HUDEP-2 (cell line): ENCODE results near the gene CPNE9.

Experiments used
- DNase-seq, 76 experiments: peaks; one replicate each; lab custom pipeline; 2025; ENCODE audit not compliant: unreplicated experiment in 76 of 76; lab: John Stamatoyannopoulos, UW

CPNE9 gene

DNA sequence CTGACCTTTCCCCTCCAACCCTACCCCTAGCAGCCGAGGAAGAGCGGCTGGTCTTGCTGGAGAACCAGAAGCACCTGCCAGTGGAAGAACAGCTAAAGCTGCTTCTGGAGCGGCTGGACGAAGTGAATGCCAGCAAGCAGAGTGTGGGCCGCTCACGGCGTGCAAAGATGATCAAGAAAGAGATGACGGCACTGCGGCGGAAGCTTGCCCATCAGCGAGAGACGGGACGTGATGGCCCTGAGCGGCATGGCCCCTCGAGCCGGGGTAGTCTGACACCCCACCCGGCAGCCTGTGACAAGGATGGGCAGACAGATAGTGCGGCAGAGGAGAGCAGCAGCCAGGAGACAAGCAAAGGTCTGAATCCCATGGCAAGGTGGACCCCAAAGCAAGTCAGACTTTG, 39.9 kb downstream of the CPNE9 start:
- no peak for DNase-seq

DNA sequence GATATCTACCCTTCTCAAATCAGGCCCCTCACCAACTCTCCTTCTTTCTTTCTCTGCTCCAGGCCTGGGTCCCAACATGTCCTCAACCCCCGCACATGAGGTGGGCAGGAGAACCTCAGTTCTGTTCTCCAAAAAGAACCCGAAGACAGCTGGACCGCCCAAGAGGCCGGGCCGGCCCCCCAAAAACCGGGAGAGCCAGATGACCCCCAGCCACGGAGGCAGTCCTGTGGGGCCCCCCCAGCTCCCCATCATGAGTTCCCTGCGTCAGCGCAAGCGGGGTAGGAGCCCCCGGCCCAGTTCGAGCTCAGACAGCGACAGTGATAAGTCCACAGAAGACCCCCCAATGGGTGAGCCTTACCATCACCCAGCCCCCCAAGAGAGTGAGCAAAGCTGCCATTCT, 40.5 kb downstream of the CPNE9 start:
- DNase-seq, result no peak

DNA sequence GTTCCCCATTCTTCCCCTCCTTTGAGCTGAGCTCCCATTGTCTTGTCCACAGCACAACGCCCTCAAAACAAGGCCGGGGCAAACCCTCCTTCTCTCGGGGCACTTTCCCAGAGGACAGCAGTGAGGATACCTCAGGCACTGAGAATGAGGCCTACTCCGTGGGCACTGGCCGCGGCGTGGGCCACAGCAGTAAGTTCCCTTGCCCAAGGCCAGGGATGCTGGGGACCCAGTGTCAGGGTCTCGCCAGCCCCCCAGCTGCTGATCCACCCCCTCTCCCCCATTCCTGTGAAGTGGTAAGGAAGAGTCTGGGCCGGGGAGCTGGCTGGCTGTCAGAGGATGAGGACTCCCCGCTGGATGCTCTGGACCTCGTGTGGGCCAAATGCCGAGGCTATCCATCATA, 41.9 kb downstream of the CPNE9 start:
- no peak for DNase-seq

DNA sequence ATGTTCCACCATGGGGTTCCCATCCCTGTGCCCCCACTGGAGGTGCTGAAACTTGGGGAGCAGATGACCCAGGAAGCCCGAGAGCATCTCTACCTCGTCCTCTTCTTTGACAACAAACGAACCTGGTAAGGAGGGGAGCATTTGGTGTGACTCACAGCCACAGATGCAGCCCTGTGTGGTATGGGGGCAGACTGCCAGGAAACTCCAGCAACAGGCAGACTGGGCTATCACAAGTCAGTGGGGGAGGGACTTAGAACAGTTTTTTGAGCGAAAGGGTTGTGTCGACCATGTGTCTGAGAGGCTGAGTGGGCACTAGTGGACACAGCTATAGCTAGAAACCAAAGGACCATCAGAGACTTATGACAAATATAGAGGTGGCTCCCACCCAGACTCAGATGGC, 42.7 kb downstream of the CPNE9 start:
- peak in 69 of 76 experiments; percentile 8 to 89 (median 59) for DNase-seq

DNA sequence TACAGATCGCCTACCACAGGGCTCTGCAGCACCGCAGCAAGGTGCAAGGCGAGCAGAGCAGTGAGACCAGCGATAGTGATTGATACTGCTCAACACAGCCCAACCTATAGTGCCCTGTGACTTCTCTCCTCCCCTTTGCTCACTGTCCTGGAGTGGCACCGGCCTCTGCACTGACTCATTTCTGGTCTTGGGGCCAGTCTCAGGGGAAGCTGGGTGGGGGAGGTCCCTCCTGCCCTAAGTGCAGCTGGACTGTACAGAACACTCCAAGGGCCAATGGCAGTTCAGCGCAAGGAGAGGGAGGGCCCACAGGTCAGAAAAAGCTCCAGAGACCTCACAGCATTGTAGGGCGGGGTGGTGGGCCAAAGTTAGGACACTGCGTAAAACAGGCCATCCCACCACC, 43.6 kb downstream of the CPNE9 start:
- peak in 20 of 76 experiments; percentile 2 to 68 (median 34) for DNase-seq

DNA sequence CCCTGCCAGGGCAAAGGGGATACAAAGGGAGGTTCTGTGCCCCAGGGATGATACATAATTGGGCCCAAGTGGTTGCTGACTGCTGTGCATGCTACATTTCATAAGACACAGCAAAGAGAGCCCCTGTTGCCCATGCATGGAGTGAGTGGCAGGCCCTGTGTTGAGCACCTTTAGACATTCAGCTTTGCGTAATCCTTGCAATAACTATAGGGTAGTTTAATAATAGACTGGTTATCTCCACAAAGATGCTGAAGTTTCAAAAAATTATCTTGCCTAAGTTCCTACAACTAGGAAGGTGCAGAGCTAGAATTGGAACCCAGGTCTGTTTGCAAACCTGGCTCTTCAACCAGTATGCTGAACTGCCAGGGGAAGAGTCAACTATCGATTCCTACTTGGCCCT, 44.4 kb downstream of the CPNE9 start:
- DNase-seq, result no peak

DNA sequence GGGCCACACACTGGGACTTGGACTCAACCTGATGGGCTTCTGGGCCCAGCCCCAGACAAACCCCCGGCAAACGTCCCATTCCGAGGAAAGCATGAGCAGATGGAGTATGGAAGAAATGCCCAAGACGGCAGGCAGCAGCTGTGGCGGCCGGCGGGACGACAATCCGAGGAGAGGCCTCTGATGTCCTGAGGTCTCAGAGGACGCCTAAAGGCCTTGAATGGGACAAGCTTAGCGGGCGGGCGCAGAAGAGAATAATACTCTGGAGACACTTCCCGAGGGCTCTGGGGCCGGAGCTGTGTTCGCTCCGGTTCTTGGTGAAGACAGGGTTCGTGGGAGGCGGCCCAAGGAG, 45.6 kb downstream of the CPNE9 start:
- DNase-seq, result peak in 1 of 76 experiments; percentile 43

DNA sequence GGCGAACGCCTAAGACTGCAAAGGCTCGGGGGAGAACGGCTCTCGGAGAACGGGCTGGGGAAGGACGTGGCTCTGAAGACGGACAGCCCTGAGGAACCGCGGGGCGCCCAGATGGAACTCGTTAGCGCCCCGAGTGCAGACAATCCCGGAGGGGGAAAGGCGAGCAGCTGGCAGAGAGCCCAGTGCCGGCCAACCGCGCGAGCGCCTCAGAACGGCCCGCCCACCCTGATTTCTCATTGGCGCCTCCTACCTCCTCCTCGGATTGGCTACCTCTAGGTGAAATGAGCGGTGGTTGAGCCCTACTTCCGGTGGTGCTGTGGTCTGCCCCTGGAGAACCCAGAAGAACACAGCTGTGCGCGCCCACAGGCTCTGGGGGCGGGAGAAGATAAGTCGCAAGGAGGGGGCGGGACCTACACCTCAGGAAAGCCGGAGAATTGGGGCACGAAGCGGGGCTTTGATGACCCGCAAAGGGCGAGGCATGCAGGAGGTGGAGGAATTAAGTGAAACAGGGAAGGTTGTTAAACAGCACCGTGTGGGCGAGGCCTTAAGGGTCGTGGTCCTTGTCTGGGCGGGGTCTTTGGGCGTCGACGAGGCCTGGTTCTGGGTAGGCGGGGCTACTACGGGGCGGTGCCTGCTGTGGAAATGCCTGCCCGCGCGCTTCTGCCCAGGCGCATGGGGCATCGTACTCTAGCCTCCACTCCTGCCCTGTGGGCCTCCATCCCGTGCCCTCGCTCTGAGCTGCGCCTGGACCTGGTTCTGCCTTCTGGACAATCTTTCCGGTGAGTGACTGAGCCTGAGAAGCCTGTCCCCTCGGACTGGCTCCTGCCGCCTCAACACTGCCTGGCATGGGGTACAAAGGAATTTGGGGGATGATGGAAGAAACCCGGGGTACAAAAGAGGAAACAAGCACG, 46.3 kb downstream of the CPNE9 start, which contains the start of gene OGG1:
OGG1 (plus strand) TSS at position 308 of the 911 bp plus-strand sequence; CDS start at position 643, 335 bp downstream.
- peak; percentile 76 to 99 (median 96) for DNase-seq

DNA sequence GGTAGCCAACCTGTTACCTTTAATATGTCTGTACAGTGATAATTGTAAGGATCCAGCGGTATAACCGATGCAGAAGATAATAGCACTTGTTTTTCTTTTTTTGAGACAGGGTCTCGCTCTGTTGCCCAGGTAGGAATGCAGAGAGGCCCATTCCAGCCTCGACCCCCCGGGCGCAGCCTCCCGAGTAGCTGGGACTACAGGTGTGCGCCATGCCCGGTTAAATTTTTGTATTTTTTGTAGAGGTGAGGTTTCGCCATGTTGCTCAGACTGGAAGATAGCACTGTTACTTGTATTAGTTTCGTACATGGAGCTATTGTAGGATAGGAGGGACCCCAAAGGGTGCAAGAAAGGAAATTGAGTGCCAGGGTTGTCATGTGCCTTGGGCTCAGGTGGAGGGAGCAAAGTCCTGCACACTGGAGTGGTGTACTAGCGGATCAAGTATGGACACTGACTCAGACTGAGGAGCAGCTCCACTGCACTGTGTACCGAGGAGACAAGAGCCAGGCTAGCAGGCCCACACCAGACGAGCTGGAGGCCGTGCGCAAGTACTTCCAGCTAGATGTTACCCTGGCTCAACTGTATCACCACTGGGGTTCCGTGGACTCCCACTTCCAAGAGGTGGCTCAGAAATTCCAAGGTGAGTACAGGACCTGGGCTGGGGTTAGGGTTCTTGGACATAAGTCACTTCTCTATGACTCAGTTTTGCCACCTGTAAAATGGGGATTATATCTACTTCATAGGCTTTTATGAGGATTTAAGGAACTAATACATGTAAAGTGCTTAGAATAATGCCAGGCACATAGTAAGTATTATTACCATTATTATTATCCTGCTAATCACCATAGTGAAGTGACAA, 47.2 kb downstream of the CPNE9 start:
- DNase-seq, result peak in 8 of 76 experiments; percentile 4 to 35 (median 12)

DNA sequence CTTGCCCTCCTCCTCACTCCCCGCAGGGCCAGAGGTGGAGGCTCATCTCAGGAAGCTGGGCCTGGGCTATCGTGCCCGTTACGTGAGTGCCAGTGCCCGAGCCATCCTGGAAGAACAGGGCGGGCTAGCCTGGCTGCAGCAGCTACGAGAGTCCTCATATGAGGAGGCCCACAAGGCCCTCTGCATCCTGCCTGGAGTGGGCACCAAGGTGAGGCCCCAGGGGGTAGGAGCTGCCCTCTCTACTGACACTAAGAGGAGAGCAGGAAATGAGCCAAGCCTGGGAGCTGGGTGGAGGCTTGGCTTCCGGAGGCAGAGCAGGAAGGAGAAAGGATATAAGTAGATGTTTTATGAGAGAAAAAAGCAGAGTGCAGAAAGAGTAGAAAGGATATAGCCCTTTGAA, 51.0 kb downstream of the CPNE9 start:
- no peak for DNase-seq

DNA sequence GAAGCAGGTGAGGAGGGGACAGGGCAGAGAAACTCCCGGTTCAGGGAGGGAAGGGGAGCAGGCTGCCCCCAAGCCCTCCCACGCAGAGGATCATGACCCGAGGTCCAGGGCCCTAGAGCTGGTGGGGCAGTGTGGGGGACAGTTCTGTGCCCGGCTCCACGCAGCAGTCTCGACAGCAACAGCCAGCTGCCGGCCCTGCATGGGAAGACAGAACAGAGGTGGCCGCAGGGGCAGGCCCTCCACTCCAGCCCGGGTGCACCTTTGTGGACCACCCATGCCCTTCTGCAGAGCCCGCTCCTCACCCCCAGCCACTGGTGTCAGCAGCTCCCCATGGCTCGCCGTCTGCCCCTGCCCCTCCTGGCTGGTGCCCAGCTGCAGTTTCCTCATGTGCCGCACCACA, 53.8 kb downstream of the CPNE9 start:
- no peak for DNase-seq

DNA sequence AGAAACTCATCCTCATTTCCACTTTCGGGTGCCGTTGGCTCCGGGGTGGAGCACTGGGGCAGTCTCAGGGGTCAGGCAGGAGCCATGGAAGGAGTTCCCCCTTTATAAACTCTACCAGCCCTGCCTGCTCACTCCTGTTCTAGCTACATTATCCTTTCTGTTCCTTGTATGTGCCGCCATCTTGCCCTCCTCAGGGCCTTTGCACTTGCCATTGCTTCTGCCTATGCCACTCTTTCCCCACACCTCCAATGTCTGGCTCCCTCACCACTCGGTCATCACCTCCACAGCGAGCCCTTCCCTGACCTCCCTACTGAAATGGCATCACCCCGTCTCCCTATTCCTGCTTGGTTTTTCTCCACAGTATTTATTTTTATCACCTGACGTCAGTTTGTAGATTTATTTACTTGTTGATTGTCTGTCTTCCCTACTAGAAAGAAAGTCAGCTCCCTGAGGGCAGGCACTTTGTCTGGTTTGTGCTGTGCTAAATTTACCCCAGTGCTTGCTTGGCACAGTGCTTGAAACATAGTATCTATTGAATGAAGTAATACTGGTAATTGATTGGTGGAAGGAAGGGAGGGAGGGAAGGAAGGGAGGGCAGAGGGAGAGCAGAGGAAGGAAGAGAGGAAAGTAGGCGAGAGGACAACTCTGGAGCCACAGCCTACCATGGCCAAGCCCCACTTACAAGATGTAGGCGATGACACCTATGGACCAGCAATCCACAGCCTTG, 57.3 kb downstream of the CPNE9 start:
- DNase-seq, result no peak

DNA sequence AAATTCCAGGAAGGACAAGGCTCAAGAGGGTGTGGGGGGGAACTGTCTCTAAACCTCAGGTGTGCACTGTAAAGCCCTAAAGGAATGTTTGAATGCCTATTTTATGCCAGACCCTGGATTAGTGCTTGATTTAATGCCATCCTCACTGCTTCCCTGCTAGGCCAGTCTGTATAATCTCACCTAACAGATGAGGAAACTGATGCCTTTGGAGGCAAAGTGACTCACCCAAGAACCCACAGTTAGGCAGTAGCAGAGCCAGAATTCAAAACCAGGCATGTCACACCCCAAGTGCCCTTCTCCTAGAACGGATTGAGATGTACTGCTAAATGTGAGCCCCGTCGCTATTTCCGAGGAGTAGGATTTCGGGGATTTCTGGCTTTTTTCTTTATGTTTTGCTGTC, 58.3 kb downstream of the CPNE9 start:
- DNase-seq, result no peak

DNA sequence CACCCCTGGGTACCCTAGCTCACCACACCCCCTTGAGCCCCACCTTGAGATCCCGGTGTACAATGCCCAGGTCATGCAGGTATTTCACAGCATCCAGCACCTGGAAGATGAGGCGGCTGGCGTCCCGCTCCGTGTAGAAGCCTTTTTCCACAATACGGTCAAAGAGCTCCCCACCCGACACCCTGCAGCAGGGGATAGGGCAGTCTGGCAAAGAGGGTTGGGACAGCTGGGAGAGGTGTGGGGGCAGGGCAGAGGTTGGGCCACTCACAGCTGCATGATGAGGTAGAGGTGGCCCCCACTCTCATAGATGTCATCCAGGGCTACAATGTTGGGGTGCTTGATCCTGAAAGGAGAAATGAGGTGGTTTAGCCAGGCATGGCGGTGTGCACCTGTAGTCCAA, 59.2 kb downstream of the CPNE9 start:
- no peak for DNase-seq

DNA sequence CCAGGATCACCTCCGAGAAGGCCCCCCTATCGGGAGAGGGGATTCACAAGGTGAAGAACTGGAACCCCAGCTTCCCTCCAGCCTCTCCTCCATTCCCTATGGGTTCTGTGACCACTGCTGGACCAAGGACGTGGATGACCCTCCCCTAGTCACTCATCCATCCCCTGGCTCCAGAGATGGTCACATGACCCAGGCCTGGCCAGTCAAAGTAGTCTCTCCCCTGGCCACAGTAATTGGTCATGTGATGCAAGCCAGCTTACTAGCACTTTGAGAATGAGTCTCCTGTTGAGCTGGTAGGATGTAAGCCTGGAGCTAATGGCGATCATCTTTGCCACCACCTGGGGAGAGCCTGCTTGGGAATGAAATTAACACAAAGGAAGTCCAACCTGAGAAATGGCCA, 62.2 kb downstream of the CPNE9 start:
- DNase-seq, result no peak

DNA sequence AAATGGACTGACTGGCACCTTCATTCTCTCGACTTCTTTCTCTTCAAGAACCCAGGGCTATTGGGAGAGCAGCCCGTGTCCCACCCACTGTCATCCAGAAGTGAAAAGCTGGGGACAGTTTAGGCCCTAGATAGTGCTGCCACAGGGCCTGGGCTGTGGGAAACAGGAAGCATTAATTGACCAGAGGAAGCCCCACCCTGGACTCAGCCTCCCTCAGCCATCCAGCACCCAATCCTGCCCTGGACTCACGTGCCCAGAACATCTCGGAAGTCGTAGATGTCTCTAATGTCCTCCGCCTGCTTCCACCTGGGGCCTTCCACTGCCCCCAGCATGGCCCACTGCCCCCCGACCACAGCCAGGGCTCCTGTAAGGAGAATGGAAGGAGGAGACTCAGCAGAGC, 63.8 kb downstream of the CPNE9 start:
- DNase-seq, result no peak

DNA sequence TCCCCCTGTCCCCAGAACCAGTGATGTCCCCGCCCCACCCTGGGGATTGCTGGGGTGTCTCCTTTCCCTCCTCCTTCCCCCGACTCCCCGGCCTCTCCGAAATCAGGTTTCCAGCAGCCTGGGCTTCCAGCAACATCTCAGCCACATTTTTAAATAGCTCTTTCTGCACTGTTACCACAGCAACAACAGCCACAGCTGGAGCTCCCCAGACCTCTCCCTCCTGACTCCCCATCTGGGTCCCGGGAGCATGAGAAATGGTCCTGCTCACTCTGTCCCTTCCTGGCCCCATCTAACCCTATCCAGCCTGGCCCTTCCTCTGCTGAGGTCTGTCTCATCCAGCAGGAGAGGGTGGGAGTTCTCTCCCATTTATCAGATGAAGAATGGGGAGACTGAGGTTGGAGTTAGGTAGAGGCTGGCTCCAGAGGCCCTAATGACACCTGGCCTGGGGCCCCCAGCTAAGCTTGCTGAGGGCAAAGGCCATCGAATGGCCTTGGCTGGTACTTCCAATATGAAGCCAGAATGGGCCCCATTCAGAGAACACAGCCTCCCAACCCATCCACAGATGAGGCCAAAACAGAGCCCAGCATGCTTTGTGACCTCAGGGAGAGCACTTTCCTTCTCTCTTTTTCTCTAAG, 64.6 kb downstream of the CPNE9 start:
- no peak for DNase-seq

DNA sequence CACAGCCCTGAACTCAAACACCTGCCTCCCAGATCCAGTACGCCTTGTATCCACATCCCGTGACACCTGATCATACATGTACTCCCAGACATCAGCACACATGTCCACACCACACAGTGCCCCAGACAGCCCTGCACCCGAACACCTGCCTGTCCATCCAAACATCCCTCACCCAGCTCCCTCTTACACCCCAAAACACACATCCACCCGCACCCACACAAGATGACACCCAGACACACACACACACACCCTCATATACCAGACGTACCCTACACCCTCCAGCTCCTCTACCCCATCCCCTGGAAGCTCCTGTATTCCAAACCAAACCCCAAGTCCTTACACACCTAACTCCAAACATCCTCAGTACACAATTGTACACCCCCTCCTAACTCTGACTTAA, 65.4 kb downstream of the CPNE9 start:
- no peak for DNase-seq

DNA sequence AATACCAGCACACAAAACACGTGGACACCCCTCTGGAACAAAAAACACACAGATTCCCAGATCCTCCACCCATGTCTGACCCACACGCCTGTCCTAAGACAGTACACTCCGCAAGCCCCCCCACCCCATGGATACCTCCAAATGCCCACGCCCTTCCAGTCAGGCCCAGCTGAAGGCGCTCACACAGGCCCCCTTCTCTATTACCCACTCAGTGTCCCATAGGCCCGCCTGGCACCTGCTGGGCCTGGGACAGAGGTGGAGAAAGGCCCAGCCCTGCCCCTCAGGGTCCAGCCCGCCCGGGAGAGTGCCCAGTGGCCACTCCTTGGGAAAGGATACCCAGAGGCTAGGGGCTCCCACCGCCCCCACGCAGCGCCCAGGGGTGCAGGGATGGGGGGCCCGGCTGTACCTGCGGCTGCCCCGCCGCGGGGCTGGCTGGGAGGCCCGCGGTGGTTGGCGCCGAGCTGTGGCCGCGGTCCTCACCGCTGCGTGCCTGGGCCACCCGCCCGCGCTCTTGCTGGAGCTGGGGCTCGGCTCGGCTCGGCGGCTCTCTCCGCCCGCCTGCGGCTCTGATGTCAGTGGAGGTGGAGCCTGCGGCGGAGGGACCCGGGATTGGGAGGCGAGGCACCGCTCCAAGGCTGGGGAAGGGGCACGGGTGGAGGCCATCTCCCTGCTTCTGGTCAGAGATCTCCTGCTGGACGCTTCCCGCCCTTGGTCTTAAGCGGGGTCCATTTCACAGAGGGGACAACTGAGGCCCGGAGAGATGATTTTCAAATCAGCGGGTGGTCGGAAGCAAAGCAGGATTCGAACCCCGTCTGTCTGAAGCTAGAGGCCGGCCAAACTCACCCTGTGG, 66.0 kb downstream of the CPNE9 start, which contains the start of gene CAMK1:
CAMK1 (minus strand) TSS at position 522 of the 850 bp plus-strand sequence. CDS start 2,198 bp downstream, outside the sequence.
- DNase-seq, result peak in 28 of 76 experiments; percentile 2 to 45 (median 22)
